ENCODE data around the gene SSH3. TPM values are rescaled to one million over a fixed set of nuclear protein-coding genes. Genes with fewer than 3 reads are reported as not detected.

Gene SSH3
- 10 to 100 TPM in 3 of 4 donors, 1 to 10 TPM in 1; 7.7 to 48.8 (median 19.1) TPM for total RNA-seq

- peak within 1 kb of the TSS; percentile 71 to 84 for H3K27ac ChIP-seq
- peak; percentile 64 to 66 for DNase-seq
- H3K9me3 ChIP-seq: no peaks in the 10 kb centered on the region
- intact Hi-C loops (cut with DNase I; ENCODE audit: low total_unique reads): loop anchor here (5.0 kb wide), 1 partner anchor 41 kb away; no protein-coding TSS in a partner anchor
- TF ChIP-seq CTCF (IDR thresholded peaks at IDR 0.05) (peak in 1 of 4 experiments; percentile 19), POLR2A (IDR thresholded peaks at IDR 0.05) (peak in 1 of 2 donors; percentile 58)
- H3K27me3 ChIP-seq: no peaks in the 10 kb centered on the region
- no peaks in the 10 kb centered on the region for H3K36me3 ChIP-seq
- no peaks in the 10 kb centered on the region for H3K4me1 ChIP-seq
- H3K4me3 ChIP-seq: peak within 1 kb of the TSS; percentile 64 to 75
These were observed at the start of gene SSH3 for GRCh38 chr11:67303132-67303834. TSS of gene SSH3 (plus strand) at chr11:67303530. CDS start at chr11:67303626, 96 bp downstream.

GRCh38 chr11:67253872-67254624 lies 49.3 kb upstream of the SSH3 start:
- Histone ChIP-seq H3K27me3 (no peaks in the 10 kb centered on the region), H3K4me1 (no peaks in the 10 kb centered on the region), H3K27ac (no peak overlapping the region), H3K4me3 (no peak overlapping the region), H3K36me3 (no peaks in the 10 kb centered on the region), H3K9me3 (no peaks in the 10 kb centered on the region)
- intact Hi-C loops (cut with DNase I; ENCODE audit: low total_unique reads): no loop called here
- no peak for TF ChIP-seq CTCF (IDR thresholded peaks at IDR 0.05)
- TF ChIP-seq POLR2A (IDR thresholded peaks at IDR 0.05): no peak
- no peak for DNase-seq

- Histone ChIP-seq H3K27me3 (no peaks in the 10 kb centered on the region), H3K27ac (no peak overlapping the region), H3K4me3 (no peak overlapping the region), H3K9me3 (no peaks in the 10 kb centered on the region), H3K4me1 (no peaks in the 10 kb centered on the region), H3K36me3 (no peaks in the 10 kb centered on the region)
- intact Hi-C loops (cut with DNase I; ENCODE audit: low total_unique reads): no loop called here
- TF ChIP-seq POLR2A (IDR thresholded peaks at IDR 0.05) (no peak), CTCF (IDR thresholded peaks at IDR 0.05) (no peak)
- no peak for DNase-seq
These were observed 48.5 kb upstream of the SSH3 start for GRCh38 chr11:67254798-67255197.

GRCh38 chr11:67255353-67255752 lies 48.0 kb upstream of the SSH3 start:
- TF ChIP-seq CTCF (IDR thresholded peaks at IDR 0.05) (no peak), POLR2A (IDR thresholded peaks at IDR 0.05) (no peak)
- Histone ChIP-seq H3K4me1 (no peaks in the 10 kb centered on the region), H3K27ac (no peak overlapping the region), H3K27me3 (no peaks in the 10 kb centered on the region), H3K4me3 (no peak overlapping the region), H3K9me3 (no peaks in the 10 kb centered on the region), H3K36me3 (no peaks in the 10 kb centered on the region)
- no peak for DNase-seq
- intact Hi-C loops (cut with DNase I; ENCODE audit: low total_unique reads): no loop called here

- no peaks in the 10 kb centered on the region for H3K4me1 ChIP-seq
- DNase-seq: no peak
- H3K4me3 ChIP-seq: no peak overlapping the region
- no peaks in the 10 kb centered on the region for H3K36me3 ChIP-seq
- TF ChIP-seq POLR2A (IDR thresholded peaks at IDR 0.05): no peak
- TF ChIP-seq CTCF (IDR thresholded peaks at IDR 0.05): no peak
- intact Hi-C loops (cut with DNase I; ENCODE audit: low total_unique reads): no loop called here
- H3K27ac ChIP-seq: no peak overlapping the region
- no peaks in the 10 kb centered on the region for H3K9me3 ChIP-seq
- no peaks in the 10 kb centered on the region for H3K27me3 ChIP-seq
These were observed 47.5 kb upstream of the SSH3 start for GRCh38 chr11:67255864-67256263.
